AG04450 (cell line): ENCODE data around the gene PSD2. TPM values are rescaled to one million over a fixed set of nuclear protein-coding genes. Genes with fewer than 3 reads are reported as not detected.

ENCODE experiments used
- CTCF ChIA-PET: fragments of 300-600, 350-600 bp; formaldehyde crosslinking; extraction: SDS; loops from one replicate; lab custom pipeline; 2022; ENCODE audit warnings: antibody characterized with exemption, inconsistent platforms; lab: Charles Lee
- POLR2A ChIA-PET: fragments of 350-600 bp; formaldehyde crosslinking; extraction: SDS; loops from one replicate; lab custom pipeline; 2021; ENCODE audit warnings: antibody characterized with exemption, inconsistent platforms; lab: Yijun Ruan, JAX
- DNase-seq: peaks from one replicate; pipeline ENCODE4 v3.0.0-alpha.2; 2011; ENCODE audit warnings: low read depth, low spot score
- H3K27ac ChIP-seq: one replicate; pipeline ENCODE4 v1.5.1; 2012; ENCODE audit warnings: low read depth, low read length, control low read depth
- H3K27me3 ChIP-seq: one replicate; pipeline ENCODE4 v1.6.0; 2012; ENCODE audit warnings: low read length; ENCODE audit not compliant: control insufficient read depth, insufficient read depth
- H3K4me3 ChIP-seq: 2 replicates; pipeline ENCODE4 v1.5.1; 2011; ENCODE audit warnings: mild to moderate bottlenecking, low read depth, low read length, control low read depth
- H3K9me3 ChIP-seq: 2 replicates; pipeline ENCODE4 v1.5.1; 2012; ENCODE audit warnings: low read length; ENCODE audit not compliant: control insufficient read depth, insufficient read depth
- polyA plus RNA-seq: library from polyadenylated mRNA; depleted of rRNA; stranded (reverse); fragments of >200 nt; gene quantifications from 2 replicates; pipeline ENCODE4 v1.2.3, GENCODE V29; 2011
- TF ChIP-seq, protein P1 (sequence below): IDR thresholded peaks from 2 replicates; pipeline ENCODE4 v1.5.1; 2011; ENCODE audit warnings: low read depth, low read length, control low read depth, inconsistent platforms

The PSD2 gene
- polyA plus RNA-seq, 1 experiment, result not detected

- TF ChIP-seq, protein P1, sequence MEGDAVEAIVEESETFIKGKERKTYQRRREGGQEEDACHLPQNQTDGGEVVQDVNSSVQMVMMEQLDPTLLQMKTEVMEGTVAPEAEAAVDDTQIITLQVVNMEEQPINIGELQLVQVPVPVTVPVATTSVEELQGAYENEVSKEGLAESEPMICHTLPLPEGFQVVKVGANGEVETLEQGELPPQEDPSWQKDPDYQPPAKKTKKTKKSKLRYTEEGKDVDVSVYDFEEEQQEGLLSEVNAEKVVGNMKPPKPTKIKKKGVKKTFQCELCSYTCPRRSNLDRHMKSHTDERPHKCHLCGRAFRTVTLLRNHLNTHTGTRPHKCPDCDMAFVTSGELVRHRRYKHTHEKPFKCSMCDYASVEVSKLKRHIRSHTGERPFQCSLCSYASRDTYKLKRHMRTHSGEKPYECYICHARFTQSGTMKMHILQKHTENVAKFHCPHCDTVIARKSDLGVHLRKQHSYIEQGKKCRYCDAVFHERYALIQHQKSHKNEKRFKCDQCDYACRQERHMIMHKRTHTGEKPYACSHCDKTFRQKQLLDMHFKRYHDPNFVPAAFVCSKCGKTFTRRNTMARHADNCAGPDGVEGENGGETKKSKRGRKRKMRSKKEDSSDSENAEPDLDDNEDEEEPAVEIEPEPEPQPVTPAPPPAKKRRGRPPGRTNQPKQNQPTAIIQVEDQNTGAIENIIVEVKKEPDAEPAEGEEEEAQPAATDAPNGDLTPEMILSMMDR, result no peak
- CTCF ChIA-PET, result interaction anchor here (0.8 to 1.7 kb wide), 3 partner anchors 96 to 202 kb away, joined by 3 to 5 read pairs (median 3); no protein-coding TSS in a partner anchor
- POLR2A ChIA-PET, result no interaction called here
Measured at GRCh38 chr5:139871614-139872013, 76.0 kb downstream of the PSD2 start.

DNA sequence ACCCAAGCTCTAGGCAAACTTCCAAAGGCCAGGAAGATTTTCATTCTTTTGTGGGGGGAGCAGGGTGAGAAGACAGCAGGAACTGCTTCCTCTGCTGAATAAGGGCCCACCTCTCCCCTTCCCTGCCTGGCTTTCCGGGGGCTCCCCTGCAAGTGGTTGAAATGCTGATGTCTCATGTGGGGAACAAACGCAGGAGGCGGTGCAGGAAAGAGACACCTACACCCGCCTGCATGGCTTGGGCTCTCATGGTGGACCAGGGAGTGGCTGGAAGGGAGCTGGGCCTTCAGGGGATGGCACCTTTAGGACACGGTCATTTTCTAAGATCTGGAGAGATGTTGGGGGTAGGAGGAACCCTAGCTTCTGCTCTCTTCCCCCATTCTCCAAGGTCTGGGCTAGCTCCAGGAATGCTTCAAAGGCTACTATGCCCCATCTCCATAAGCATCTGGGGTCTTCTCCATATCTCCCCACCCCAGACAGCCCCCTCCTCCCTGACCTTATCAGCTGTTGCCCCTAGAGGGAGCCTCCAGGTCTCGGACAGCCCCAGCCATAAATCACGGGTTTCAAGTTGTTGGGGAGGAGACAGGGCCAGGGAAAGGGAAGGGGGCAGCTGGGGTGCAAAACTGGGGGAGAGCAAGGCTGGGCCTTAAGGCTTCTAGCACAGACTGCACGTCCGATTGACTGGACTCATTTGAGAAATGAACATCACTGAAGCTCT, 76.6 kb downstream of the PSD2 start:
- CTCF ChIA-PET, result interaction anchor here (0.6 to 1.7 kb wide), 5 partner anchors 9 to 202 kb away, joined by 3 to 5 read pairs (median 3); no protein-coding TSS in a partner anchor

More at GRCh38 chr5:139871614-139872013, 76.0 kb downstream of the PSD2 start:
- H3K27ac ChIP-seq, result no peak overlapping the region
- peaks cover 30% of the 10 kb centered on the region for H3K27me3 ChIP-seq
- no peak for DNase-seq
- H3K4me3 ChIP-seq, result no peak overlapping the region
- H3K9me3 ChIP-seq, result no peaks in the 10 kb centered on the region

GRCh38 chr5:139872851-139873794, 77.5 kb downstream of the PSD2 start:
- H3K9me3 ChIP-seq, result no peaks in the 10 kb centered on the region
- ChIA-PET CTCF (interaction anchor here (0.6 to 1.7 kb wide), 5 partner anchors 10 to 201 kb away, joined by 3 to 5 read pairs (median 3); no protein-coding TSS in a partner anchor), POLR2A (no interaction called here)
- TF ChIP-seq, protein P1, result no peak
- DNase-seq, result no peak
- H3K27me3 ChIP-seq, result peaks cover 40% of the 10 kb centered on the region
- H3K27ac ChIP-seq, result no peak overlapping the region
- H3K4me3 ChIP-seq, result no peak overlapping the region

More for the DNA sequence above, 76.6 kb downstream of the PSD2 start:
- H3K4me3 ChIP-seq, result no peak overlapping the region
- no peak for DNase-seq
- H3K9me3 ChIP-seq, result no peaks in the 10 kb centered on the region
- peaks cover 34% of the 10 kb centered on the region for H3K27me3 ChIP-seq
- H3K27ac ChIP-seq, result no peak overlapping the region
- POLR2A ChIA-PET, result no interaction called here
- TF ChIP-seq, protein P1, result no peak

DNA sequence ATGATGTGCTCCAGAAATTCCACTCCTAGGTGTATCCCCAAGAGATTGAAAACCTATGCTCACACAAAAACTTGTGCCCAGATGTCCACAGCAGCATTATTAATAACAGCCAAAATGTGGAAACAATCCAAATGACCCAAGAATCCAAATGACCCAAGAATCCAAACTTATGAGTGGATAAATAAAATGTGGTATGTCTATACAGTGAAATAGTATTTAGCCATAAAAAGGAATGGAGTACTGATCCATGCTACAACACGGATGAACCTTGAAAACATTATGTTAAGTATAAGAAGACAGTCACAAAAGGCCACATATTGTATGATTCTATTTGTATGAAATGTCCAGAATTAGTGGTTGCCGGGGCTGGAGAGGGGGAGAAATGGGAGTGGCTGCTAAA, 80.3 kb downstream of the PSD2 start:
- Histone ChIP-seq H3K4me3 (no peak overlapping the region), H3K9me3 (no peaks in the 10 kb centered on the region), H3K27ac (no peak overlapping the region), H3K27me3 (peaks cover 49% of the 10 kb centered on the region)
- POLR2A ChIA-PET, result no interaction called here
- CTCF ChIA-PET, result interaction anchor here (1.0 kb wide), 2 partner anchors 13 to 90 kb away, joined by 3 to 4 read pairs; no protein-coding TSS in a partner anchor
- no peak for DNase-seq
- TF ChIP-seq, protein P1, result no peak
